HG02623 (cell line): ENCODE measurements around the gene TMEM198.

Experiments used
- ATAC-seq: cut with Tn5 transposase; IDR thresholded peaks from one replicate; pipeline ENCODE4 v1.9.1; 2021; ENCODE audit warnings: moderate library complexity; ENCODE audit not compliant: unreplicated experiment

Gene TMEM198

DNA sequence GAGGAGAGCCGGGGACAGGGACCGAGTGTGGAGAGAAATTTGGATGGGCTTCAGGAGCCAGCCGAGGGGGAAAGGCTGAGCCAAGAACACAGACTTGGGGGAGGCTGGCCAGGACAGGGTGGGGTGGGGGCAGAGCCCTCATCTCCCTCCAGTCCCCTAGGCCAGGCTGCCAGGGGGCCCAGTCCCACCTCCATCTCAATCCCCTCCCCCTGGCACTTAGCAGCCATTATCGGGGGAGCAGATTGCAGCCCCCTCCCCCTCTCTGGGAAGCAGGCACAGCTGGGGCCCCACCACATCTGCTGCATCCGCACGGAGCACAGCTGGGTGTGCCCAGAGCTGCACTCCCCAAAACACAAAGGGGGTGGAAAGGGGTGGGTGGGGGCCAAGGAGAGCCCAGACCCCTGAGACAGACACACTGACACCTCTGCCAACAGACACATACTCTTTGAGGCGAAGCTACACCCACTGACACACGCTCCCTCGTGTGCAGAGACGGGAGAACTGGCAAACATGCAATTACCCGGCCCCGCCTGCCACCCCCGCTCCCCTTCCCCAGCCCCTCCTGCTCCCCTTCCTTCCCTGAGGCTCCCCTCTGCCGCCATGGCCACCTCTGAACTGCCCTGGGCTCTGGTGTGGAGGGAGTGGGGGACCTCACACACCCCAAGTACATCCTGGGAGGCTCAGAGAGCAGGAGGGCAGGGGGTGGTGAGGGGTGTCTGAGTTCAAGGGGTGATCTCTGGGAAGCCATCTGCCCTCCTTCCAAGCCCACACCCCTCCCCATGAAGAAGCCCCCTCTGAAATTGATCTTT lies 34.7 kb upstream of the TMEM198 start:
- ATAC-seq: peak; percentile 10

- ATAC-seq: peak; percentile 46
Measured at GRCh38 chr2:219509780-219510511, 33.9 kb upstream of the TMEM198 start.

GRCh38 chr2:219510512-219511135 lies 33.2 kb upstream of the TMEM198 start:
- ATAC-seq: no peak

DNA sequence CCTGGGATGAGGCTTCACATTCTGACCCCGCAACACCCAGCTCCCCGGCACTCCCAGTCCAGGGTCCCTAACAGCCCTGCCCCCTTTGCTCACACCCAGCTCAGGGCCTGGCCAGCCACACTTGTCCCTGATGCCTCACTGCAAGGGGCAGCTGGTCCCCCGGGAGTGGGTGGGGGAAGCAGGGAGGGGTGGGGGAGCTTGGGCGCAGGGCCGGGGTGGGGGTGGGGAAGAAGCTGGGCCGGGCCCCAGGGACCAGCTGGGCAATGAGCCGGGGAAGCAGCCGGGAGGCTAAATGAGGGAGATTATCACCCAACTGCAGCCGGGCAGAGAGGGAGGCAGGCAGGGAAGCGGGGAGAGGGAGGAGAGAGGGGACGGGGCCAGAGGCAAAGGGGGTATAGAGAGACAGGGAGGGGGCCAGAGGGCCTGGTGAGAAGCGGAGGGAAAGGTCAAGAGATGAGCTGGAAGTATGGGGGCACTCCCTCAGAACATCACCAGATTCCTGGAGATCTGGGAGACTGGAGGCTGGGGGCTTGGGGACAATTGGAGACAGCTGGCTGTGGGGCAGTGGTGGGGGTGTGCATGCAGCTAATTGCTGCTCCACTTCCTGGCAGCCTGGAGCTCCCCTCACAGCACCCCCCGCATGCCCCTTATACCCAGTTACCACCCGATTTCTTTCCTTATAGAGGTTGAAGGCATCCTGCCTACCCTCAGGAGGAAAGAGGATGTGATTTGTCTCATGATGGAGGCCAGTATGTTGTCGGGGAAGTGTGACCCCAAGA lies 32.1 kb upstream of the TMEM198 start:
- ATAC-seq: no peak

DNA sequence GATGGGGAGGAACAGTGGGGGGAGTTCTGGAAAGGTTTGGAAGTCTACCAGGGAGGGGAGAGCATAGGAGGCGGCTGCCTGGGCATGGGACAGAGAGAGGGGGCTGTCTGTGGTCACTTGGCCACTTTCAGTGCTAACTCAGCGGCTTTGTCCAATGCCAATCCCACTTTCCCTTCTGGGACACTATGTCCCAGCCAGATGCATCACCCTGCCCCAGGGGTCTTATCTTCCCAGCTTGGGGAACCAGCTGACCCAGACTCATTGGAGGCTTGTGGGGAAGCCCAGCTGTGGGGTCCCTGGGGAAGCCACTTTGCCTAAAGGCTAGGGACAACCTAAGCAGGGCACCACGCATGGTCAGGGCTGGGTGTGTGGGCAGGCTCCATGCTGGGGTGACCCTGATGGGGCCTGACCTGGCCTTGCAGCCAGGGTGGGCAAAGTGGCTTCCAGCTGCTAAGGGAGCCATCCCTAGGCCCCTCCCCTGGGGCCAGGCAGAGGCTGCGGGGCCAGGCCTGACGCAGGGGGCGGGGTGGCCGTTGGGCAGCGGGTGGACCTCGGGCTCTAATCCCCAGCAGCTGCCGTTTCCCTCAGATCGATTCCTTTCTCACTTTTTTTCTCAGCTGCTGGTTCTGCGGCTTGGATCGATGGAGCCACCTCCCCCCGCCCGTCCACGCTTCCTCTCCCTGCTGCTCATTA lies 31.2 kb upstream of the TMEM198 start:
- ATAC-seq: no peak

- no peak for ATAC-seq
Measured at GRCh38 chr2:219513787-219514186, 30.0 kb upstream of the TMEM198 start.

GRCh38 chr2:219514196-219514761 lies 29.5 kb upstream of the TMEM198 start, which contains the start of gene ASIC4:
Gene ASIC4 (plus strand): TSS chr2:219514482. CDS start chr2:219514725, 243 bp downstream.
- ATAC-seq: no peak

DNA sequence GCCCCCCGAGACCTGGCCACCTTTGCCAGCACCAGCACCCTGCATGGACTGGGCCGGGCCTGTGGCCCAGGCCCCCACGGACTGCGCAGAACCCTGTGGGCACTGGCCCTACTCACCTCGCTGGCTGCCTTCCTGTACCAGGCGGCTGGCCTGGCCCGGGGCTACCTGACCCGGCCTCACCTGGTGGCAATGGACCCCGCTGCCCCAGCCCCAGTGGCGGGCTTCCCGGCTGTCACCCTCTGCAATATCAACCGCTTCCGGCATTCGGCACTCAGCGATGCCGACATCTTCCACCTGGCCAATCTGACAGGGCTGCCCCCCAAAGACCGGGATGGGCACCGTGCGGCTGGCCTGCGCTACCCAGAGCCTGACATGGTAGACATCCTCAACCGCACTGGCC lies 29.0 kb upstream of the TMEM198 start:
- no peak for ATAC-seq

GRCh38 chr2:219515874-219516629 lies 27.8 kb upstream of the TMEM198 start:
- ATAC-seq: no peak

GRCh38 chr2:219516888-219517287 lies 26.9 kb upstream of the TMEM198 start:
- no peak for ATAC-seq

DNA sequence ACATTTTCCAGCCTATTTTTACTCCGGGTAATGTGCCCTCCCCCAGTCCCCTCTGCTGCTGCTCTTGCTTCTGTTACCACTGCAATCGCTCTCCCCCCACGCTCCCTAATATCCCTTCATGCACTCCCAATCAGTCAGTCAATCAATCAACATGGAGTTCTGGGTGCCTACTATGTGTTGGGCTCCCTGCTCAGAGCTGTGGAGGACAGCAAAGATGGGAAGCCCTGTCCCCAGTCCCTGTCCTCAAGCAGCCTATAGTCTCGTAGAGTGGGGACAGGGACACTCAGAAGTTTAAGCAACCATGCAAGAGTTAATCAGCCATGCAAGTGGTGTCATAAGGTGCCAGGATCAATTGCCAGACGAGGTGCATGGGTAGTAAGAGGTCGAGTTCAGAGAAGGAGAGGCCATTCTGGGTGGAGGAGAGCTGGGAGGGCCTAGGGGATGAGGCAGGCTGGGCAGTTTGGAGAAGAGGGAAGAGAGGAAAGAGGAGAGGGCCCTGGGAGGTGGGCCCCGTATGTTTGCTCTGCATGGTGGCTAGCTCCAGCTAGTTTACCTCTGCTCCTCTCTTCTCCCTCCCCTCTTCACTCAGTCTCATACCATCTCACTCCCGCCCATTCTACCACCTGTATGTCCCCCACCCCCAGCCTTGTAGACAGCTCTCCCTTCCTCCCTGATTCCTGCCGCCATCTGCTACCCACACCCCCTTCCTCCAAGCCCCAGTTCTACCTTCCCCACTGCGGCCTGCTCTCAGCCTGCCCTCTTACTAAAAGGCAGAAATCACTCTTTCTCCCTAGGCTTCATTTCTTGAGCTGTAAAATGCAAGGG lies 25.7 kb upstream of the TMEM198 start:
- ATAC-seq: no peak

GRCh38 chr2:219519526-219519916 lies 24.3 kb upstream of the TMEM198 start:
- ATAC-seq: no peak

- no peak for ATAC-seq
Measured at GRCh38 chr2:219520079-219520478, 23.7 kb upstream of the TMEM198 start.

- ATAC-seq: no peak
Measured at GRCh38 chr2:219521066-219521880, 22.6 kb upstream of the TMEM198 start.

DNA sequence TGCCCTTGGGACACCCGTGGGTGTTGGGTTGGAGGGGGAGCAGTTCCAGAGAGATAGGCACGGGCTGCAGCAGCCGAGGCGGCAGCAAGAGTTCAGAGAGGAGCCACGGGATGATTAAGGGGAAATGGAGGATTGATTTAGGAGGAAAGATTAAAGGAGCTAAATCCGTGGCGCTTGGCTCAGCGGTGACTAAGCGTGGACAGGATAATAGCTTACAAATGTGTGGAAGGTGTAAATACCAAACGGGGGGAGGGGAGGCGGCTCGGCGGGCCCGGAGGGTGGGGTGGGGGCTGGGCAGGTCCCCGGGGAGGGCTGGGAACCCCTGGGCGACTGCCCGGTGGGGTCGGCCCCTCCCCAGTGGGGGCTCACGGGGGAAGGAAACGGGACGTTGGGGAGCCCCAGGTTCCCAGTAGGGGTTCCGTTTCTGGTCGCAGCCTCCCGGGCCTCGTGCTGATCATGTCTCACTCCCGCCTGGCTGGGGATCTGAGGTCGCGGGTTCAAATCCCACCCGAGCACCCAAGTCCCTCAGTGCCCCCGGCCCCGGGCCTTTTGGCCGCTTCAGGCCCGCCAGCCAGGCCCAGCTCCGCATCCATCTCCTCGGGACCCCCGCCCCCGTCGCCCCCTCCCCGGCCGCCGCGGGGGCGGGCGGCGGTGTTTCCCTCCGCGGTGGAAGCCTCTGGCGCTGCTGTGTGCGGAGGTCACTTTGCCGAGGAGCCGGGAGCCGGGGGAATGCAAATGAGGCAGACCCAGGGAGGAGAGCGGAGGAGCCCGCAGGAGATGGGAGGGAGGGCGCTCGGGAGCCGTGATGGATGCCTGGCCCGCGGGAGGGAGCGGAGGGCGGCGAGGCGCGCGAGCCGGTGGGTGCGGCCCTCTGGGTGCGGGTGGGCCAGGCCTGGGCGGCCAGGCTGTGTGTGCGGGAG lies 21.5 kb upstream of the TMEM198 start:
- ATAC-seq: no peak

- ATAC-seq: no peak
Measured at GRCh38 chr2:219523031-219523671, 20.7 kb upstream of the TMEM198 start.
